Colonic mucosa (tissue), 4 donors: ENCODE measurements around the gene CCDC146. TPM values are rescaled to one million over a fixed set of nuclear protein-coding genes. Genes with fewer than 3 reads are reported as not detected.

Experiments used
- DNase-seq: peaks from one replicate; pipeline ENCODE4 v3.0.0-alpha.2; 2020
- H3K27ac ChIP-seq: fragments of 200-600 bp; one replicate; pipeline ENCODE4 v1.8.0; 2021
- H3K27me3 ChIP-seq: fragments of 200-600 bp; one replicate; pipeline ENCODE4 v1.8.0; 2021
- H3K36me3 ChIP-seq: fragments of 200-600 bp; one replicate; pipeline ENCODE4 v1.8.0; 2021
- H3K4me1 ChIP-seq: fragments of 200-600 bp; one replicate; pipeline ENCODE4 v1.8.0; 2021; ENCODE audit warnings: mild to moderate bottlenecking
- H3K4me3 ChIP-seq: fragments of 200-600 bp; one replicate; pipeline ENCODE4 v1.8.0; 2021
- H3K9ac ChIP-seq, 2 donors: one replicate each; pipeline ENCODE4 v1.7.0; 2013; ENCODE audit warnings: control low read depth in 2 of 2, low read depth in 2 of 2, low read length in 2 of 2
- H3K9me3 ChIP-seq: fragments of 200-600 bp; one replicate; pipeline ENCODE4 v1.8.0; 2021
- CTCF ChIP-seq: fragments of 200-600 bp; IDR thresholded peaks from one replicate; pipeline ENCODE4 v1.8.0; 2022; ENCODE audit warnings: antibody characterized with exemption, mild to moderate bottlenecking
- intact Hi-C: fragments of 100-400 bp; cut with DNase I; formaldehyde crosslinking; loops from one replicate; pipeline ENCODE4 v1.14.1; 2022
- total RNA-seq, 2 donors: library from RNA; stranded (reverse); fragmentation: NEBNext Ultra II Directional in 1 of 2; extraction: Animal tissue kit (Norgen Biotek cat#: 25700) in 1 of 2; gene quantifications; one replicate each; pipeline ENCODE4 v1.2.1, GENCODE V29; 2021
- donor health status: healthy.
- donor health status: DM: no; HTN: no; CAD: no.
- donor health status: DM: no; HTN: no; CAD: no.

CCDC146 gene
- total RNA-seq, 2 donors from 2014 or later, result 3.6 to 18.2 TPM

- DNase-seq, result no peak
- no peaks in the 10 kb centered on the region for H3K9me3 ChIP-seq
- H3K36me3 ChIP-seq, result no peaks in the 10 kb centered on the region
- no peaks in the 10 kb centered on the region for H3K4me1 ChIP-seq
- H3K27ac ChIP-seq, result no peak overlapping the region
- H3K4me3 ChIP-seq, result no peak overlapping the region
- intact Hi-C loops, result no loop called here
- TF ChIP-seq CTCF, result no peak
- H3K27me3 ChIP-seq, result no peaks in the 10 kb centered on the region
- H3K9ac ChIP-seq, result no peak overlapping the region
Observed at GRCh38 chr7:77262316-77262715, 139.9 kb downstream of the CCDC146 start.

DNA sequence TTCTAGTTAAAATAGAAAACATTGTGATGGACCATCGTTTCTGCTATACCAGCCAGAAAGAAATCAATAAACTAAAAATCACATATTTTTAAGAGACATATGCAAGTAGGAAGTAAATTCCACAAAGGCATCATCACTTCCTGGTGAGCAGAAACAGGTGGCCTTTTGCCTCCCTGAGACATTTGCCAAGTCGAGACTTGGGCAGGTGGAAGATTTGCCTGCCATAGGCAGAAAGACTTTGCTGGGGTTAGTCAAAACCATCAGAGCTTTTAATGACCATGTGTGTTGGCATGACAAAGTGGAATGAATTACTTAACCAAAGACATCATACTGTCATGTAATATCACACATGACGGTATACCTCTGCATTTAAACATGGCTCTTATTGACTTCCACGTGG lies 143.3 kb downstream of the CCDC146 start:
- H3K9me3 ChIP-seq, result no peaks in the 10 kb centered on the region
- no peak overlapping the region for H3K27ac ChIP-seq
- H3K9ac ChIP-seq, result no peak overlapping the region
- intact Hi-C loops, result no loop called here
- no peaks in the 10 kb centered on the region for H3K36me3 ChIP-seq
- no peak for TF ChIP-seq CTCF
- no peak for DNase-seq
- no peaks in the 10 kb centered on the region for H3K27me3 ChIP-seq
- H3K4me1 ChIP-seq, result no peaks in the 10 kb centered on the region
- H3K4me3 ChIP-seq, result no peak overlapping the region

DNA sequence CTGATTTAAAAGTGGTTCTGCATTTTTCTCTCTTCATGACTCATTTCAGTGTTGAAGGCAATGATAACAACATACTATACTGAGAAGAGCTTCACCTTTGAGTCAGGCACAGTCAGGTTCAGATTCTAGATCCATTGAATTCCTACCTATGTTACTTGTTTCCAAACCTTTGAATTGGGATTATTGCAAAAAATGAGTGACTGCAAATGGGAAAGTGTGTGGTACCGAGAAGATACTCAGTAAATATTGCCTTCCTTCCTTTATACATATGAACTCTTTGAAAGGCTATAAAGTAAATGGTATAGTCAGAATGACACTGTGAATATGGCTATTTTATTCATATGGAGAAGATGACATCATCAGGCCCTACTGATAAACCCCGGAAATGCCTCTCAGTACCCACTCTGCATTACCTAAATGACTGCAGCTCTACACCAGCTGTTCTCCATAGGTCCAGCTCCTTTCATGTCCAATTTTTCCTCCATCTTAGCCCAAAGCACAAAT lies 143.9 kb downstream of the CCDC146 start:
- H3K4me3 ChIP-seq, result no peak overlapping the region
- TF ChIP-seq CTCF, result no peak
- H3K9ac ChIP-seq, result no peak overlapping the region
- no peak for DNase-seq
- no peaks in the 10 kb centered on the region for H3K36me3 ChIP-seq
- no peaks in the 10 kb centered on the region for H3K4me1 ChIP-seq
- H3K27me3 ChIP-seq, result no peaks in the 10 kb centered on the region
- H3K9me3 ChIP-seq, result no peaks in the 10 kb centered on the region
- intact Hi-C loops, result no loop called here
- no peak overlapping the region for H3K27ac ChIP-seq

DNA sequence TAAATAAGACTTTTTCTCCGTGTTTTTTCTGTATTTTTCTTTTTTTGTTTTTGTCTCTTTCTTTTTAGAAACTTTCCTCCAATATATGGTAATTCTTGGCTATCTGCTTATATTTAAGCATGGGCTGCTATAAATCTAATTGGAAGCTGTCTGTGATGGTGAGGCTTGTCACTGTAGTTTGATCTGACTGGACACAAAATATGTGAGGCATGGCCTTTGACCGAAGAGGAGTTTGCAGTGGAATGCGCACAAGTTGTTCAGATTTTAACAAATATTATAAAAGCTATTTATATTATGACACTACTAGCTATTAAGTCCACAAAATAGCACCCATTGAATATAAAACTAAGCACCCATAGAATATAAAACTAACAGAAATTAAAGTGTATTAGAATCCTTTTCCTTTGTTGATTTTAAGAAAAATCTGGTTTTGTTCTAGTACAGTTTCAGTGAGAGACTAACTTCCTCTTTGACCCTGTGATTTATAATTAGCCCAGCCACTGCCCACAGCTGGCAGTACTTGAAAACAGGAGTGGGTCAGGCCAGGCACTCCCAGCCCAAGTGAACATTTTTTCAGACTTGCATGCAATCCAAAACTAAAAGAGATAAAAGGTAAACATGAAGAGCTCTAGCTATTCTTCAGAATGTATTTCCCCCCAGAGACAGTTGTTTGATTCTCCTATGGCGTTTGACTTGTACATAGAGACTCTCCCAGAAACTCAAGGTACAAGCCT lies 147.1 kb downstream of the CCDC146 start:
- intact Hi-C loops, result no loop called here
- Histone ChIP-seq H3K4me3 (no peak overlapping the region), H3K9me3 (no peaks in the 10 kb centered on the region), H3K36me3 (no peaks in the 10 kb centered on the region), H3K9ac (no peak overlapping the region), H3K27me3 (no peaks in the 10 kb centered on the region), H3K27ac (no peak overlapping the region), H3K4me1 (no peaks in the 10 kb centered on the region)
- no peak for DNase-seq
- no peak for TF ChIP-seq CTCF

DNA sequence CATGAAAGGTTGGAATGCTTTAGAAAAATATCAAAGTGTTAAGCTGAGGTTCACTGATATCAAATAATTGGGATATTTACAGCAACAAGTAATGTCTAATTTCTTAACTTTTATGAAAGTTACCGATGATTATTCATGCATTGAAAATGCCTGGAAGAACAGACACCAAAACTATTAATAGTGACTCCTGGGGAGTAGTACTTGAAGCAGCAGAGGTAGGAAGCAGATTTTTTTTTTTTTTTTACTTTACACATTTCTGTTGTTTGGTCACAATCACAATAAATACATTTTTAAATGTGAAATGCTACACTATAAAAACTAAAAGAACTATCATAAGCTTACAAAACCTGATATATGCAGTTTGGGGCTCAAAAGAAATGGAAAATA lies 147.7 kb downstream of the CCDC146 start:
- no peak for DNase-seq
- Histone ChIP-seq H3K9me3 (no peaks in the 10 kb centered on the region), H3K4me3 (no peak overlapping the region), H3K9ac (no peak overlapping the region), H3K36me3 (no peaks in the 10 kb centered on the region), H3K4me1 (no peaks in the 10 kb centered on the region), H3K27me3 (no peaks in the 10 kb centered on the region), H3K27ac (no peak overlapping the region)
- intact Hi-C loops, result no loop called here
- no peak for TF ChIP-seq CTCF
